HG03196 (cell line): Measurements from ENCODE around the gene TRIOBP.

ENCODE experiments used
- ATAC-seq: cut with Tn5 transposase; IDR thresholded peaks from one replicate; pipeline ENCODE4 v1.9.1; 2021; ENCODE audit not compliant: unreplicated experiment

TRIOBP gene

GRCh38 chr22:37669586-37669985, 27.3 kb upstream of the TRIOBP start:
- no peak for ATAC-seq

DNA sequence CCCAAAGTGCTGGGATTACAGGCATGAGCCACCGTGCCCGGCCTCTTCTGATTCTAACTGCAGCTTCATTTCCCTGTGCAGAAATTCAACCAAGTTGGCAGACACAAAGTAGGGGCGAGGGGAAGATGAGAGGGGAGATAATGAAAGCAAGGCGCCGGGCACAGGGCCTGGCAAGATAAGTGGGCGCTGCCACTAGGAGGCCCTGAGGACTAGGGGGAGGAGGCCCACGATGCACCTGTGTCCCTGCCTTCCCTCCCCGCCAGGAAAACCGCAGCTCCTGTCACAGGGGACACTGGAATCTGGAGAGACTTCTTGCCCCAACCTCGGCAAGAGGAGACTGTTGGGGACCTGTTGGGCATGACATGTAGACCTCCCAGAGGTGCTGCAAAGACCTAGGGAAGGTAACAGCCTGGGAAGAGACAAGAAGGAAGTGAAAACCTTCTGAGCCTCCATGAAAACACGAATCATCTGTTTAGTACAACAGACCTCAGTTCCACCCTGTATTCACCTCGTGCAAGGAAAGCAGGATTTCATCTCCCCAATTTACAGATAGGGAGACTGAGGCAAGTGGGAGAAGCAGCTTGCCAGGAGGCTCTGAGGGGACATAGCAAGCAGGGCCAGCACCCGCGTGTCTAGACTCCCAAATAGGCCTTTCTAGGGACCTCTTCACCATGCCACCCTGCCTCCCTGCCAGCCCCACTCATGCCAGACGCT, 24.5 kb upstream of the TRIOBP start:
- ATAC-seq = no peak

DNA sequence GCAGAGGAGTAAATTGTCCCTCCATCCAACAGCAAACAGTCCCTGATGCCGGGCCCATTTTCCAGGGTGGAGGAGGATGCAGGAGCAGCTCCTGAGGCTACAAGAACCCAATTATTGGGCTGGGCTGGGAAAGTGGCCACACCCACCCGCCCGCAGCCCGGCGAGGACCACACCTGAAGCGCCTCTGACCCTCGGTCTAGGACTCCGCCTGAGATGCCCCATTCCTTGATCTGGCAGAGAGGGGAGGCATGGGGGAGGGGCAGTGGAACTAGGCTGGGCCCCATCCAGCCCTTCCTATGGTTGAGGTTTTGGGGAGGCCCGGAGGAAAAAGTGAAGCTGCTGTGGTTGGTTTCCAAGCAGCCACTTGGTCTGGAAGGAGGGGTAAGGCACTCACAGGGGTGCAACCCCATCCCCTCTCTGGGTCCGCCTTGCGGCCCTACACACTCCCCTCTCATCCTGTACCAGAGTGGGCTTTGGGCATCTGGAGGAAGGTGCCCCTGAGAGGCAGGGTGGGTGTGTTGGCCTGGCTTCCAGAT, 23.9 kb upstream of the TRIOBP start:
- ATAC-seq = no peak

DNA sequence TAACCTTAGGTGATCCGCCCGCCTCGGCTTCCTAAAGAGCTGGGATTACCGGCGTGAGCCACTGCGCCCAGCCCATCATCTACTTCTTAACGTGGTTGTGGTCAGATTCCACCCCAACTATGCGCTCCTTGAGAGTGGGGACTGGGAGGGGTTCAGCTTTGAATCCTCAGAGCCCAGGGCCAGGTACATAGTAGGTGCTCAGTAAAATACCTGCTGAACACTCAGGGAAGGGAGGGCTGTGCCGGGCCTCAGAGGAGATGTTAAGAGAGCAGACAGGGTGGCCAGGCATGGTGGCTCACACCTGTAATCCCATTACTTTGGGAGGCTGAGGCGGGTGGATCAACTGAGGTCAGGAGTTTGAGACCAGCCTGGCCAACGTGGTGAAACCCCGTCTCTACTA, 22.6 kb upstream of the TRIOBP start:
- no peak for ATAC-seq

- ATAC-seq = peak; percentile 45
Measured at GRCh38 chr22:37674951-37675929, 21.6 kb upstream of the TRIOBP start, which contains the start of gene LGALS1. LGALS1 (plus strand) TSS chr22:37675636; CDS start chr22:37675703, 67 bp downstream.

DNA sequence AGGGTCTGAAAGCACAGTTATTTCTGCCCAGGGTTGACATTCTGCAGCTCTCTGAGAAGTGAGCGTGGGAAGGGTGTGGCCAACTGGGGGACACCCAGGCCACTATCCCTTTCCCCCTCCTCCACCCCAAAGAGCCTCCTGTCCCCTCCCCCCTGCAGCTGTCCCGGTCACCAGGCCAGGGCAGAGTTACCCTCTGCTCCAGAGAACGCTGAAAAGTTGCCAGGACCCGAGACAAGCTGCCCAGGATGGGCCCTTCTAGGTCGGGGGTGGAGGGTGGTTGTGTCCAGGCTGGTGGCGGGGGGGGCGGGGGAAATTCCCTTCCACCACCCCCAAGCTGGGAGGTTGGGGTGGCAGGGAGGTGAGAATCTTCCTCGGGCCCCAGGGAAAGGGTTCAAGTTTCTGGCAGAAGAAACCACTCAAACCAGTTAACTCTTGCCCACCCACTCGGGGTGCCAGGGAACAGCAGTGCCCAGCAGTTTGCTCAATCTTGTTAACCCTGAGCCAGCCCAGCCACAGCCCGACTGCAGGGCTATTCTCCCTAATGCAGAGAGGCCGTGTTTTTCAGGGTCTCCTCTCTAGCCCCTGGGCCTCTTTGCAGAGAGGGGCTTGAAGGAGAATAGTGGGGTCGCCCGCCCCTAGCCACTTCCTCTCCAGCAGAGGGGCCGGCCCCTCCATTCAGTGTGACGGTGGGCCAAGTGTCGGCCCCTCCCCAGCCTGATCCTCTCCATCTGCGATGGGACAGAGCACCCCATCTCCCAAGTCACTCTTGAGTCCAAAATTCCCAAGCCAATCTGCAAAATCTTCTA, 20.7 kb upstream of the TRIOBP start:
- peak; percentile 10 for ATAC-seq

DNA sequence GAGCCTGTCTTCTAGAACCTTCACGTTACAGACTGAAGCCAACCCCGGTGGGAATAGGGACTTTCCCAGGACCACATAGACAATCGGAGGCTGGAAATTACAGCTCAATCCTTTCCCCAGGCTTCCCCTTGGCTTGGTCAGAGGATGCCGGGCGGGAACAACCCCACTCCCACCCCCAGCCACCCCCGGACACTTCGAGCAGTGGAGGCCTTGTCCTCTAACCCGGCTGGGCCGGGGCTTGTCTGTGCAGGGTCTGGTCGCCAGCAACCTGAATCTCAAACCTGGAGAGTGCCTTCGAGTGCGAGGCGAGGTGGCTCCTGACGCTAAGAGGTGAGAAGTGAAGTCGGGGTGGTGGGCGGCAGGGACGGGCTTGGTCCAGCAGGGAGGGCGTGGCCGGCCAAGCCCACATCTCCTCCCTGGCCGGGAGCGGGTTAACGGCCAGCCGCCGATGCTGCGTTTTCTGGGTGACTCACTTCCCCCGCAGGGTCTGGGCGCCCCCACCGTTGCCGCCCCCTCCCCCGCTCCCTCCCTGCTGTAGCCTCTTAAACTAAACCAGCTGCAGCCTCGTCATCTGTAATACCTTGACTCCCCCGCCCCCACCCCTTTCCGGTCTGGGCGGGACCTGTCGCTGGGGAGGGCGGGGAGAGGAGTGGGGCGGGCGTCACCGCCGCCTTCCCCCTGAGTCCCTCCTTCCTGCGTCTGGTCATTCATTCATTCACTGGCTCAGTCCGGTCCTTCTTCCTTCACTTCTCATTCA, 19.9 kb upstream of the TRIOBP start:
- ATAC-seq = peak; percentile 38

DNA sequence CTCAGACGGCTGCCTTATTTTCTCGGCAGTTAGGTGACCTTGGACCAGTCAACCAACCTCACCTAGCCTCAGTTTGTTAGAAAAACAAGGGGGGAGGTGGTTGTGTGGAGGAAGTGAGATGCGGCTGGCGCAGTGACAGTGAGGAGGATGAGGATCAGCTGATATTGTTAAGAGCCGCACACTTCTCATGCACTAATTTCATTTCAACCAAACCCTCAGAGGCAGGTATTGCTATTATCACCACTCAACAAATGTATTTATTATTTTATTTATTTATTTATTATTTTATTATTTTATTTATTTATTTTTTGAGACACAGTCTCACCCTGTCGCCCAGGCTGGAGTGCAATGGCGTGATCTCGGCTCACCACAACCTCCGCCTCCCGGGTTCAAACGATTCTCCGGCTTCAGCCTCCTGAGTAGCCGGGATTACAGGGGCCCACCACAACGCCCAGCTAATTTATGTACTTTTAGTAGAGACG, 19.3 kb upstream of the TRIOBP start:
- no peak for ATAC-seq

DNA sequence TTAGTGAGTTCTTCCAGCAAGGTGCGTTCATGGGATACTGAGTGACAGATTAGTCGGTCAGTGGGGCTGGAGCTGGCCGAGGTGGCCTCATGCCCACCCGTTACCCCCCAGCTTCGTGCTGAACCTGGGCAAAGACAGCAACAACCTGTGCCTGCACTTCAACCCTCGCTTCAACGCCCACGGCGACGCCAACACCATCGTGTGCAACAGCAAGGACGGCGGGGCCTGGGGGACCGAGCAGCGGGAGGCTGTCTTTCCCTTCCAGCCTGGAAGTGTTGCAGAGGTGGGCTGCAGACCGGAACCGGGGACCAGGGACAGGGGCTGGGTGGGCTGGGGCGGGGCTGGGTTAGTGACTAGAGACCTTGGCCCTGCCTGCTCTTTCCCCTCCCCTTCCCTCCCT, 18.5 kb upstream of the TRIOBP start:
- no peak for ATAC-seq

DNA sequence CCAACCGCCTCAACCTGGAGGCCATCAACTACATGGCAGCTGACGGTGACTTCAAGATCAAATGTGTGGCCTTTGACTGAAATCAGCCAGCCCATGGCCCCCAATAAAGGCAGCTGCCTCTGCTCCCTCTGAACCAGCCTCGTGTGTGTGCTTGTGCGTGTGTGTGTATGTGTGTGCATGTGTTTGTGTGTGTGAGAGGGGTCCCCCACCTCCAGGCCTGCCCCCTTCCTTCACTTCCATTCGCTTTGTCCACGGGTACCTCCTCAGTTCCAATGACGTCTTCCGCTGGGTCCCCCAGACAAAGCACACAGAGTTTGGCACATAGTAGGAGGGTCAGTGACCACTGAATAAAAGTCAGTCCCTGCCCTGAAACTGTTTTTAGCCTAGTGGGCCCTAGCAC, 17.2 kb upstream of the TRIOBP start:
- ATAC-seq = no peak

GRCh38 chr22:37680191-37680851, 16.5 kb upstream of the TRIOBP start:
- no peak for ATAC-seq

DNA sequence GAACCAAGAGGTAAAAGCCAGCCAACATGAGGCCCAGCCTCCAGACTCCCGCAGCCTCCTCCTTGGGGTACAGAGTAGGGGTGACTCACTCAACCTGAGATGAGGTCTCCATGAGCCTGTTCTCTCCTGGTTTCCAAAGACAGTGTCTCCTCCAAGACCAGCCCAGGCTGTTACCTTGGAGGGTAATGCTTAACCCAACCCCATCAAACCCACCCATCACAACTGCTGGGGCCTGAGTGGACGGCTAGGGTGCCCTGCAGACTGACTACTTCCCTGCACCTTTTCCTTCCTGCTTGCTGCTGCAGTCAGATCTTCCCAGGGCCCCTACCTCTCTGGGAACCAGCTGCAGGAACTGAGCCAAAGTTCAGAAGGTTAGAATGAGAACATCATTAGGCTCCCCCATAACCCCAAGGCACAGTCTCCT, 15.8 kb upstream of the TRIOBP start:
- ATAC-seq = no peak

DNA sequence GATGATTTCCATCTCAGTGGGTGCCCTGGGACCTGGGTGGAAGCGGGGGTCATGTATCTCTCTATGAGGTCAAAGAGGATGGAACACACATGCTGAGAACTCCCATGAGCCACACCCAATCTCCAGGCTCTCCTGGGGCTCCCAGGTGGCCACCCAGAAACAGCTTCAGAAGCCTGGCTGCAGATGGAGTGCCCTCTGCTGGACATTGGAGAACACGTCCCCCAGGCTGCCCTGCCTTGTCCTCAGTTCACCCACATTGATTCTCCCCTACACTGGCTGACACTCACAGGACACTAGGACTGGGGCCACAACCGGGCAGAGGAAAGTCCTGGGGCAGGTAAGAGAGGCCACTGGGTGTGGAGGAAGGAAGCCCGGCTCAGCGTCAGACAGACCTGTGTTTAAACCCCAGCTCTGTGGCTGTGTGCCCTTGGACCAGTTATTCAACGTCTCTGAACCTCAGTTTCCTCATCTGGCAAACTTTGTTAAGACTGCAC, 15.2 kb upstream of the TRIOBP start:
- ATAC-seq = no peak

DNA sequence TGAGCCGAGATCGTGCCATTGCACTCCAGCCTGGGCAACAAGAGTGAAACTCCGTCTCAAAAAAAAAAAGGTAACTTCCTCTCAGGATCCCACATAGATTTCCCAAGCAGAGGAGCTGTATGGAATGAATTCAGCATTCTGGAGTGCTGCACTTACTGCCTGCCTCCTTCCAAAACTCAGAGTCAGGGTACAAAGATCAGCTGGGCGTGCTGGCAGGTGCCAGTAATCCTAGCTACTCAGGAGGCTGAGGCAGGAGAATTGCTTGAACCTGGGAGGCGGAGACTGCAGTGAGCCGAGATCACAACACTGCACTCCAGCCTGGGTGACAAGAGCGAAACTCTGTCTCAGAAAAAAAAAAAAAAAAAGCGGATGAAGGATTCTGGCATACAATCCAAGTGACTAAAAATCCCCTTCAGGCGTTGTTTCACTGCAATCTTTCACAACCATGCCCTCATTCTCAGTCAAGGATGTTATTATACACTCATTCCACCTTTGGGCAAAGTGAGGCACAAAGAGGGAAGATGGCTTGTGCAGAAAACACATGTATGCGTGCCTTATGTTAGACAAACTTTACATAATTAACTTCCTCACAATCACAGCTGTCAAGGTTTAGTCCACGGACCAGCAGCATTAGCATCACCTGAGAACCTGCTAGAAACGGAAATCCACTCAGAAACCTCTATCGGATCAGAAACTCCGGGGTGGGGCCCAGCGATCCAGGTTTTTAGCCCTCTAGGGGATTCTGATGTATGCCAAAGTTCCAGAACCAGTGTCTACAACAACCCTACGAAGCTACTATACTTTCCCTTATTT, 11.8 kb upstream of the TRIOBP start:
- ATAC-seq = no peak

- peak; percentile 78 for ATAC-seq
Measured at GRCh38 chr22:37686002-37686982, 10.6 kb upstream of the TRIOBP start, which contains the start of gene NOL12. NOL12 (plus strand) TSS chr22:37686343; CDS start chr22:37686393, 50 bp downstream.

DNA sequence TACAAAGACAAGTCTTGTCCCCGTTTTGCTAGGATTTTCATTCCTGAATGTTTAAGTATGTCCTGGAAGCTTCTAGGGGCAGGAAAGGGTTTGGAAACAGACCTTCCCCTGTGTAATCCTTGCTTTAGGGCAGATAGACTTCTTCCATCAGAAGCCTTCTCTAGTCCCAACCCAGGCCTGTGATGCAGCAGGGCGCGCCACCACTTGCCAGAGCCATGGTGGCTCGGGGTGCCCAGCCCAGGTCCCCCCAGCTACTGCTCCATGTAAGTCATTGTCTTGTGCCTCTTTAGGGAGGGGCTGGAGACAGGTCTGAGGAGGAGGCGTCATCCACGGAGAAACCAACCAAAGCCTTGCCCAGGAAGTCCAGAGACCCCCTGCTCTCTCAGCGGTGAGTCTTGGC, 6.4 kb upstream of the TRIOBP start:
- ATAC-seq = no peak

DNA sequence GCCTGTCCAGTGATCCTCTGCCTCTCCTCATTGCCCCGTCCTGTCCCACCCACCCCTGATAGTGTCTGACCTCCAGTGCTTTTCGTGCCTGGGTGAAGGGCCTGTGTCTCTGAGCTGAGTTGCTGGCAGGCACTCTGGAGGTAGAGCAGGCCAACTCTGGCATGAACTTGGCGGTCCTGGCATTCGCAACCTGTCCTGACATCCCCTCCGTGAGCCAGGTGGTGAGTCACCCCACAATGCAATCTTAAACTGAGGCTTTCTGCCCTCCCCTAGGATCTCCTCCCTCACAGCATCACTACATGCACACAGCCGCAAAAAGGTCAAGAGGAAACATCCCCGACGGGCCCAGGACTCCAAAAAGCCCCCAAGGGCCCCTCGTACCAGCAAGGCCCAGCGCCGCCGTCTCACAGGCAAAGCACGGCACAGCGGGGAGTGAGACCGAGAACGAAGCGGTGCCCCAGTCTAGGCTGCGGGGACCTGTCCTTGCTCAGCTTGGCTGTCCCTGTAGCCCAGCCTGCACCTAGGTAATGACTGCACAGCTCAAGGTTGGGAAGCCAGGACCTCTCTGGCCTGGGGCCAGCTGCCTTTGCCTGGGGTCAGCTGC, 5.8 kb upstream of the TRIOBP start:
- no peak for ATAC-seq
